A673 (cell line): ENCODE data around the gene FGF14.
"Not testable (repeated sequence)": the region's sequence is repeated elsewhere in the genome, so short reads cannot be mapped to it uniquely, and the experiment has no call there.

Source experiments
- EZH2 ChIP-seq: fragments of 200-600 bp; sonication (generic); IDR thresholded peaks from 2 replicates; pipeline ENCODE4 v1.6.1; 2017; ENCODE audit warnings: borderline replicate concordance, low read depth, mild to moderate bottlenecking, mixed read lengths, antibody characterized with exemption, low read length; ENCODE audit not compliant: poor library complexity, severe bottlenecking
- TF ChIP-seq, protein P1 (sequence below): fragments of 300-800, 200-600 bp; sonication (generic); conservative IDR thresholded peaks from 2 replicates; pipeline ENCODE4 v1.5.1; 2017; ENCODE audit warnings: low read depth, mild to moderate bottlenecking, antibody characterized with exemption, low read length, moderate library complexity, mixed read lengths

DNA sequence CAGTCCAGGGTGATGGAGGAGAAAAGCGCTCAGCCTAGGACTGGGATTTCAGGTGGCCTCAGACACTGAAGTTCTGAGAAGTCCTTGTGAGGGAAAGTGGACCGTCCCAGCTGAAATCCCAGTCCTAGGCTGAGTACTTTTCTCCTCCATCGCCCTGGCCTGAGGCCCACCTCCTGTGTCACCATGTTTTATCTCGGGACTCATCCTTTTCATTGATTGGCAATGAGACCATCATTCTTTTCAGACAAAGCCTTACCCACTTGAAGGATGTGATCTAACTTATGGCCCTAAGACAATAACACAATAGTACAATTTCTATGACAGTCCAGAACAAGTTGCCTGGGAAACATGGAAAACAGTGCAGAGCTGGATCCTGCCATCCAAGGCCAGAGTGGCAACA lies 263.9 kb downstream of the FGF14 start:
- not testable (repeated sequence) for TF ChIP-seq EZH2
- TF ChIP-seq, protein P1, sequence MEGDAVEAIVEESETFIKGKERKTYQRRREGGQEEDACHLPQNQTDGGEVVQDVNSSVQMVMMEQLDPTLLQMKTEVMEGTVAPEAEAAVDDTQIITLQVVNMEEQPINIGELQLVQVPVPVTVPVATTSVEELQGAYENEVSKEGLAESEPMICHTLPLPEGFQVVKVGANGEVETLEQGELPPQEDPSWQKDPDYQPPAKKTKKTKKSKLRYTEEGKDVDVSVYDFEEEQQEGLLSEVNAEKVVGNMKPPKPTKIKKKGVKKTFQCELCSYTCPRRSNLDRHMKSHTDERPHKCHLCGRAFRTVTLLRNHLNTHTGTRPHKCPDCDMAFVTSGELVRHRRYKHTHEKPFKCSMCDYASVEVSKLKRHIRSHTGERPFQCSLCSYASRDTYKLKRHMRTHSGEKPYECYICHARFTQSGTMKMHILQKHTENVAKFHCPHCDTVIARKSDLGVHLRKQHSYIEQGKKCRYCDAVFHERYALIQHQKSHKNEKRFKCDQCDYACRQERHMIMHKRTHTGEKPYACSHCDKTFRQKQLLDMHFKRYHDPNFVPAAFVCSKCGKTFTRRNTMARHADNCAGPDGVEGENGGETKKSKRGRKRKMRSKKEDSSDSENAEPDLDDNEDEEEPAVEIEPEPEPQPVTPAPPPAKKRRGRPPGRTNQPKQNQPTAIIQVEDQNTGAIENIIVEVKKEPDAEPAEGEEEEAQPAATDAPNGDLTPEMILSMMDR = not testable (repeated sequence)
